ENCODE data around the gene CC2D2B.
A peak's percentile ranks its signal among the peaks of the same experiment; 100 is the strongest.

DNA sequence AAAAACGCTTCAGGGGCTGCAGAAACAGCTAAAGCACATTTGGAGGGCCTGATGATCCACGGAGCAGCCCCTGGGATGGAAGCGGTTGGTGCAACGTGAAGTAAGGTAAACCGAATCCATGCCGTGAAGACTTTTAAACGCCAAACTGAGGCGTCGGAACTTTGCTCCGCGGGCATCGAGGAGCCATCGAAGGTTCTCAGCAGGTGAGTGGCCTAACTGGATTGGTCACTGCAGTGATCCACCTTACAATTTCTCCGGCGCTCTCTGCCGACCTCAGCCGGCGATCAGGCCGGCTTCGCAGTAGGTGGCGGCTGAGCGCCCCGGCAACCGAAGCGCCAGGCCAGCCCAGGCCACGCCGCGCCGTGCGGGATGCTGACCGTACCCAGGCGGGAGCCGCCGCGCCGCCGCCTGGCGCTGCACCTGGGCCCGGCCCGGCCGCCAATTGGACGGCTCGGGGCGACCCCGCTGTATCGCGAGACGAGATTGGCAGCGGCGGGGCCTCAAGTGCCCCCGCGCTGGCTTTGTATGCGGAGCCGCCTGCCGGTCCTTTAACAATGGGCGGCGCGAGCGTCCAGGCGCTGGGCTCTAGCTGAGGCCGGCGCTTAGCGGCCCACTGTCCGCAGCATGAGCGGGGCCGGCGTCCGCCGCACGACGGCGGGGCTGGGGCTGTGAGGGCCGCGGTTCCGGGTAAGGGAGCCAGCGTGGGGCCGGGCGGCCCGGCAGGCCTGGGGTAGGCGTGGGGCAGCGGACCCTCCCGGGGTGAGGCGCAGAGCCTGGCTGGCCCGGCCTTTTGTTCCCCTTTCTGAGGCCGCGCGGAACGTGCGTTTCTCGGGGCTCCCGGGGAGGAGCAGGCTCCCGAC is 135.5 kb downstream of the CC2D2B start, which contains the start of gene CCNJ:
- TF ChIP-seq, protein P1, sequence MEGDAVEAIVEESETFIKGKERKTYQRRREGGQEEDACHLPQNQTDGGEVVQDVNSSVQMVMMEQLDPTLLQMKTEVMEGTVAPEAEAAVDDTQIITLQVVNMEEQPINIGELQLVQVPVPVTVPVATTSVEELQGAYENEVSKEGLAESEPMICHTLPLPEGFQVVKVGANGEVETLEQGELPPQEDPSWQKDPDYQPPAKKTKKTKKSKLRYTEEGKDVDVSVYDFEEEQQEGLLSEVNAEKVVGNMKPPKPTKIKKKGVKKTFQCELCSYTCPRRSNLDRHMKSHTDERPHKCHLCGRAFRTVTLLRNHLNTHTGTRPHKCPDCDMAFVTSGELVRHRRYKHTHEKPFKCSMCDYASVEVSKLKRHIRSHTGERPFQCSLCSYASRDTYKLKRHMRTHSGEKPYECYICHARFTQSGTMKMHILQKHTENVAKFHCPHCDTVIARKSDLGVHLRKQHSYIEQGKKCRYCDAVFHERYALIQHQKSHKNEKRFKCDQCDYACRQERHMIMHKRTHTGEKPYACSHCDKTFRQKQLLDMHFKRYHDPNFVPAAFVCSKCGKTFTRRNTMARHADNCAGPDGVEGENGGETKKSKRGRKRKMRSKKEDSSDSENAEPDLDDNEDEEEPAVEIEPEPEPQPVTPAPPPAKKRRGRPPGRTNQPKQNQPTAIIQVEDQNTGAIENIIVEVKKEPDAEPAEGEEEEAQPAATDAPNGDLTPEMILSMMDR (IDR thresholded peaks at IDR 0.05) = peak in 2 of 6 experiments; percentile 28 to 35
- peak; percentile 62 to 84 for TF ChIP-seq POLR2A (IDR thresholded peaks at IDR 0.05)
